K562 (cell line): ENCODE data around the gene DRGX. TPM values are rescaled to one million over a fixed set of nuclear protein-coding genes. Genes with fewer than 3 reads are reported as not detected.

Experiments used
- ATAC-seq: fragments of 200-7000 bp; cut with Tn5 transposase; 3 replicates; pipeline ENCODE4 v1.9.1; 2020; ENCODE audit warnings: moderate library complexity
- BruUV-seq: library from RNA; stranded (reverse); fragments of 400-500 nt; replicated peaks from 2 replicates; lab custom pipeline; 2021; lab: Mats Ljungman, UMichigan
- CTCF ChIA-PET: fragments of 300-600 bp; formaldehyde crosslinking; extraction: SDS; loops from one replicate; lab custom pipeline; 2021; ENCODE audit warnings: low intra/inter-chr PET ratio; lab: Yijun Ruan, JAX
- POLR2A ChIA-PET: fragments of 300-600, 350-650 bp; sonication (Branson Sonifier 250); formaldehyde crosslinking; extraction: SDS; loops from one replicate; lab custom pipeline; 2021; ENCODE audit warnings: antibody characterized with exemption, inconsistent platforms; lab: Yijun Ruan, JAX
- DNase-seq, 4 experiments: peaks; one replicate each; pipeline versions ENCODE4 v3.0.0 to v3.0.0-alpha.2; 2011 to 2018; ENCODE audit warnings: low spot score in 3 of 4, mixed read lengths in 3 of 4; ENCODE audit errors: extremely low read depth in 1 of 4
- FAIRE-seq: peaks from 2 replicates; lab custom pipeline; 2011; peaks lifted over from hg19 to GRCh38; lab: Jason Lieb, UNC
- H2AFZ ChIP-seq: 2 replicates; pipeline ENCODE4 v1.6.0; 2011; ENCODE audit warnings: low read depth, low read length, control low read depth, inconsistent platforms
- H3K27ac ChIP-seq: fragments of 200-600 bp; 3 replicates; pipeline ENCODE4 v1.8.0; 2011; ENCODE audit warnings: low read depth, mild to moderate bottlenecking, control low read depth, inconsistent platforms, low read length, moderate library complexity, mixed read lengths; ENCODE audit errors: extremely low read depth
- H3K27me3 ChIP-seq, 2 experiments: fragments of 300-600 bp in 1 of 2; 2 replicates in 1 of 2; 3 replicates in 1 of 2; pipeline versions ENCODE4 v1.6.0 to v1.8.0; 2011; ENCODE audit warnings: inconsistent platforms in 2 of 2, low read length in 2 of 2, mild to moderate bottlenecking in 1 of 2, mixed read lengths in 1 of 2, moderate library complexity in 1 of 2; ENCODE audit not compliant: control insufficient read depth in 2 of 2, insufficient read depth in 2 of 2
- H3K36me3 ChIP-seq: fragments of 300-600 bp; 3 replicates; pipeline ENCODE4 v1.8.0; 2011; ENCODE audit warnings: mild to moderate bottlenecking, low read length, inconsistent platforms; ENCODE audit not compliant: control insufficient read depth, insufficient read depth
- H3K4me1 ChIP-seq, 2 experiments: fragments of 200-600 bp in 1 of 2; replicated peaks in 1 of 2; 2 replicates in 1 of 2; 3 replicates in 1 of 2; pipeline versions ENCODE4 v1.5.1 to v1.8.0; 2011; ENCODE audit warnings: inconsistent platforms in 2 of 2, low read length in 2 of 2, mild to moderate bottlenecking in 1 of 2, mixed read lengths in 1 of 2, moderate library complexity in 1 of 2; ENCODE audit not compliant: control insufficient read depth in 2 of 2, insufficient read depth in 2 of 2
- H3K4me2 ChIP-seq: 2 replicates; pipeline ENCODE4 v1.6.1; 2011; ENCODE audit warnings: low read length, control low read depth, inconsistent platforms, mixed read lengths; ENCODE audit not compliant: insufficient read depth
- H3K4me3 ChIP-seq: fragments of 200-600 bp; sonication (generic), shearing (Covaris generic); 2 replicates; pipeline ENCODE4 v1.5.1; 2016; ENCODE audit warnings: control low read depth, inconsistent platforms
- H3K79me2 ChIP-seq: fragments of 200-600 bp; 3 replicates; pipeline ENCODE4 v1.8.0; 2011; ENCODE audit warnings: low read length, inconsistent platforms; ENCODE audit not compliant: control insufficient read depth, insufficient read depth
- H3K9ac ChIP-seq, 2 experiments: 2 replicates each; pipeline versions ENCODE4 v1.6.0 to v1.6.1; 2011; ENCODE audit warnings: low read depth in 2 of 2, low read length in 2 of 2, control low read depth in 1 of 2, inconsistent platforms in 1 of 2, mild to moderate bottlenecking in 1 of 2, mixed read lengths in 1 of 2; ENCODE audit not compliant: insufficient read depth in 1 of 2
- H3K9me1 ChIP-seq: one replicate; pipeline ENCODE4 v1.6.0; 2011; ENCODE audit warnings: inconsistent platforms, mild to moderate bottlenecking, low read length, moderate library complexity; ENCODE audit not compliant: control insufficient read depth, insufficient read depth
- H3K9me3 ChIP-seq: replicated peaks from 2 replicates; pipeline ENCODE4 v1.5.1; 2011; ENCODE audit warnings: low read depth, low read length, inconsistent platforms; ENCODE audit not compliant: control insufficient read depth, insufficient read depth
- H4K20me1 ChIP-seq: replicated peaks from 2 replicates; pipeline ENCODE4 v1.6.1; 2011; ENCODE audit warnings: low read length, inconsistent platforms, mixed read lengths; ENCODE audit not compliant: control insufficient read depth, insufficient read depth
- BMI1 ChIP-seq: fragments of 150-350 bp; IDR thresholded peaks from 2 replicates; pipeline ENCODE4 v1.6.1; 2014; ENCODE audit warnings: low read length
- CBX1 ChIP-seq: sonication (generic); IDR thresholded peaks from 2 replicates; pipeline ENCODE4 v1.6.1; 2016; ENCODE audit warnings: antibody characterized with exemption, low read depth, mild to moderate bottlenecking
- DIDO1 ChIP-seq: fragments of 450-650 bp; IDR thresholded peaks from 2 replicates; pipeline ENCODE4 v1.6.1; 2016; ENCODE audit warnings: low read depth, missing biosample characterization, missing genetic modification characterization
- ESRRB ChIP-seq: fragments of 250-450 bp; sonication (Bioruptor Pico); IDR thresholded peaks from 2 replicates; pipeline ENCODE4 v1.5.0; 2020; ENCODE audit warnings: mild to moderate bottlenecking, moderate library complexity, borderline replicate concordance
- HCFC1 ChIP-seq: IDR thresholded peaks from 2 replicates; pipeline ENCODE4 v1.6.1; 2012; ENCODE audit warnings: low read depth, low read length, improper control_type of control experiment
- HMGN3 ChIP-seq: IDR thresholded peaks from 2 replicates; pipeline ENCODE4 v1.6.1; 2011; ENCODE audit warnings: borderline replicate concordance, low read depth, mild to moderate bottlenecking, mixed read lengths, low read length; ENCODE audit not compliant: insufficient read length; ENCODE audit errors: extremely low read depth
- MXI1 ChIP-seq: IDR thresholded peaks from 2 replicates; pipeline ENCODE4 v1.6.1; 2011; ENCODE audit warnings: low read depth, mild to moderate bottlenecking, improper control_type of control experiment, low read length
- NCOR1 ChIP-seq: fragments of 450-650 bp; IDR thresholded peaks from 2 replicates; pipeline ENCODE4 v1.6.1; 2016; ENCODE audit warnings: mild to moderate bottlenecking, moderate library complexity
- RBBP5 ChIP-seq: fragments of 200-600 bp; sonication (generic); IDR thresholded peaks from 2 replicates; pipeline ENCODE4 v1.6.1; 2012; ENCODE audit warnings: borderline replicate concordance, mild to moderate bottlenecking, low read length, control low read depth, inconsistent platforms; ENCODE audit not compliant: insufficient read depth, poor library complexity, severe bottlenecking
- SRSF7 ChIP-seq: fragments of 200-400 bp; formaldehyde crosslinking; optimal IDR thresholded peaks from 2 replicates; pipeline ENCODE3; 2017; ENCODE audit warnings: mild to moderate bottlenecking, low read depth, low read length
- TCF7L2 ChIP-seq: fragments of 150-350 bp; IDR thresholded peaks from 2 replicates; pipeline ENCODE4 v1.6.1; 2016; ENCODE audit warnings: low read depth, mild to moderate bottlenecking, low read length, moderate library complexity
- ZNF175 ChIP-seq: fragments of 200-800 bp; sonication (Bioruptor generic); IDR thresholded peaks from 2 replicates; pipeline ENCODE4 v1.6.1; 2016; ENCODE audit warnings: low read depth, mild to moderate bottlenecking, missing genetic modification characterization, missing compliant biosample characterization
- ZNF717 ChIP-seq: fragments of 250-450 bp; sonication (Bioruptor Pico); IDR thresholded peaks from 2 replicates; pipeline ENCODE4 v1.5.0; 2021
- in situ Hi-C: fragments of 300-500 bp; cut with MboI; formaldehyde crosslinking; loops from 4 replicates; pipeline ENCODE4 v1.15.0; 2018; ENCODE audit warnings: inconsistent platforms, mixed read lengths
- intact Hi-C: fragments of 100-400 bp; cut with micrococcal nuclease; formaldehyde crosslinking; loops from 2 replicates; pipeline ENCODE4 v1.14.2; 2022
- polyA plus RNA-seq, 8 experiments: library from polyadenylated mRNA; depleted of rRNA in 4 of 8; stranded (reverse) in 5 of 8; unstranded in 3 of 8; fragments of >200 nt; fragmentation: Nextera tagmentation in 2 of 8; fragmentation: Illumina TruSeq in 1 of 8; extraction: Ambion mirVana in 2 of 8; extraction: Trizol in 1 of 8; gene quantifications; 2 replicates each; pipeline versions ENCODE4 v1.2.1 to v1.2.3, GENCODE V29; 2011 to 2014; ENCODE audit warnings: inconsistent platforms in 1 of 8, missing spikeins in 1 of 8
- total RNA-seq, 7 experiments: library from RNA; depleted of rRNA in 6 of 7; stranded (reverse); fragments of >200 nt in 6 of 7; fragmentation: Illumina TruSeq in 2 of 7; extraction: Trizol in 2 of 7; gene quantifications; 2 replicates each; pipeline versions ENCODE4 v1.2.1 to v1.2.3, GENCODE V29; 2011 to 2021; ENCODE audit warnings: low replicate concordance in 1 of 7
- TF ChIP-seq, protein P1 (sequence below), 2 experiments: IDR thresholded peaks; 2 replicates each; pipeline ENCODE4 v1.6.1; 2012; ENCODE audit warnings: improper control_type of control experiment in 2 of 2, low read depth in 2 of 2, low read length in 2 of 2, borderline replicate concordance in 1 of 2
- TF ChIP-seq, protein P2 (sequence below): fragments of 450-650 bp; IDR thresholded peaks from 2 replicates; pipeline ENCODE4 v1.6.1; 2016; ENCODE audit warnings: low read depth, mild to moderate bottlenecking, moderate library complexity

The DRGX gene
- total and polyA plus RNA-seq, 9 of the 15 experiments (the other 6 are each of a cell fraction or from before 2014, with no cell fraction given): not detected

DNA sequence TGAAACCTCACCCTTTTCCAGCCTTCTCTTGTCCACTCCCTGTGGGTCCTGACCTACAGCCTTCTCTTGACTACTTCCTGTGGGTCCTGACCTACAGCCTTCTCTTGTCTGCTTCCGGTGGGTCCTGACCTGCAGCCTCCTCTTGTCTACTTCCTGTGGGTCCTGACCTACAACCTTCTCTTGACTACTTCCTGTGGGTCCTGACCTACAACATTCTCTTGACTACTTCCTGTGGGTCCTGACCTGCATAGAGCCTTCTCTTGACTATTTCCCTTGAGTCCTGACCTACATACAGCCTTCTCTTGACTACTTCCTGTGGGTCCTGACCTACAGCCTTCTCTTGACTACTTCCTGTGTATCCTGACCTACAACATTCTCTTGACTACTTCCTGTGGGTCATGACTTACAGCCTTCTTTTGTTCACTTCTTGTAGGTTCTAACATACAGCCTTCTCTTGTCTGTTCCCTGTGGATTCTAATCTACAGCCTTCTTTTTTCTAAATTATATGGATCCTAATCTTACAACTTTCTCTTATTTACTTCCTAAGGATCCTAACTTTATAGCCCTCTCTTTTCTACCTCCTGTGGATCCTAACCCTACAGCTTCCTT is 60.4 kb downstream of the DRGX start (continued):
- TF ChIP-seq RBBP5 (no peak), TCF7L2 (no peak), SRSF7 (no peak)
- TF ChIP-seq, protein P1, sequence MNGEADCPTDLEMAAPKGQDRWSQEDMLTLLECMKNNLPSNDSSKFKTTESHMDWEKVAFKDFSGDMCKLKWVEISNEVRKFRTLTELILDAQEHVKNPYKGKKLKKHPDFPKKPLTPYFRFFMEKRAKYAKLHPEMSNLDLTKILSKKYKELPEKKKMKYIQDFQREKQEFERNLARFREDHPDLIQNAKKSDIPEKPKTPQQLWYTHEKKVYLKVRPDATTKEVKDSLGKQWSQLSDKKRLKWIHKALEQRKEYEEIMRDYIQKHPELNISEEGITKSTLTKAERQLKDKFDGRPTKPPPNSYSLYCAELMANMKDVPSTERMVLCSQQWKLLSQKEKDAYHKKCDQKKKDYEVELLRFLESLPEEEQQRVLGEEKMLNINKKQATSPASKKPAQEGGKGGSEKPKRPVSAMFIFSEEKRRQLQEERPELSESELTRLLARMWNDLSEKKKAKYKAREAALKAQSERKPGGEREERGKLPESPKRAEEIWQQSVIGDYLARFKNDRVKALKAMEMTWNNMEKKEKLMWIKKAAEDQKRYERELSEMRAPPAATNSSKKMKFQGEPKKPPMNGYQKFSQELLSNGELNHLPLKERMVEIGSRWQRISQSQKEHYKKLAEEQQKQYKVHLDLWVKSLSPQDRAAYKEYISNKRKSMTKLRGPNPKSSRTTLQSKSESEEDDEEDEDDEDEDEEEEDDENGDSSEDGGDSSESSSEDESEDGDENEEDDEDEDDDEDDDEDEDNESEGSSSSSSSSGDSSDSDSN (IDR thresholded peaks at IDR 0.05; ENCODE audit: borderline replicate concordance in 1 of 2, low read depth in 2 of 2, low read length in 2 of 2): no peak
- TF ChIP-seq, all 486 proteins: peak for 7

DNA sequence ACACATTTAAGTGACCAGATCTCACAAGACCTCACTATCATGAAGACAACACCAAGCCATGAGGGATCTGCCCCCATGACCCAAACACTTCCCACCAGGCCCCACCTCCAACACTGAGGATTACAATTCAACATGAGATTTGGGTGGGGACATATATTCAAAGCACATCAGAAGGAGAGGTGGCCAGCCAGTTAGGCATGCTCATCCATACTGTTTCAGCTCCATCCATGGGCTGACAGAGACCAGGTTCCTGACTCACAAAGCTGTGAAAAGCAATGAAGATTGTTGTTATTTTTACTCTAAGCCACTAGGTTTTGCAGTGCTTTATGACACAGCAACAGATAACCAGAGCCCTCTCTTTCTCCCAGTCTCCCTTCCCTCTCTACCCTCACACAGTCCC is 60.9 kb downstream of the DRGX start:
- no peaks in the 10 kb centered on the region for H4K20me1 ChIP-seq
- CTCF ChIA-PET: no interaction called here
- BruUV-seq: no TSS peak
- no peak overlapping the region for H3K4me3 ChIP-seq
- in situ Hi-C loops (no loop called here), intact Hi-C loops (no loop called here)
- H3K36me3 ChIP-seq: no peaks in the 10 kb centered on the region
- POLR2A ChIA-PET: no interaction called here
- H3K9me3 ChIP-seq: no peaks in the 10 kb centered on the region
- DNase-seq: no peak
- no peaks in the 10 kb centered on the region for H3K4me1 ChIP-seq
- no peaks in the 10 kb centered on the region for H3K9me1 ChIP-seq
- no peaks in the 10 kb centered on the region for H3K79me2 ChIP-seq
- H2AFZ ChIP-seq: no peak overlapping the region
- no peak overlapping the region for H3K27ac ChIP-seq
- H3K27me3 ChIP-seq: peaks cover 10 to 16% of the 10 kb centered on the region in 2 experiments; a peak in 3 of 5 replicates
- ATAC-seq: no peak
- no peak overlapping the region for H3K9ac ChIP-seq
- no peak overlapping the region for H3K4me2 ChIP-seq
- no peak for FAIRE-seq
- TF ChIP-seq BMI1 (no peak), ZNF717 (CRISPR knock-in tag) (no peak), HCFC1 (no peak), NCOR1 (no peak), MXI1 (no peak), CBX1 (no peak), ESRRB (CRISPR knock-in tag) (no peak), ZNF175 (CRISPR knock-in tag) (no peak), HMGN3 (no peak), DIDO1 (tag) (no peak)
- TF ChIP-seq, protein P1 (IDR thresholded peaks at IDR 0.05; ENCODE audit: borderline replicate concordance in 1 of 2, low read depth in 2 of 2, low read length in 2 of 2): no peak
- TF ChIP-seq, protein P2, sequence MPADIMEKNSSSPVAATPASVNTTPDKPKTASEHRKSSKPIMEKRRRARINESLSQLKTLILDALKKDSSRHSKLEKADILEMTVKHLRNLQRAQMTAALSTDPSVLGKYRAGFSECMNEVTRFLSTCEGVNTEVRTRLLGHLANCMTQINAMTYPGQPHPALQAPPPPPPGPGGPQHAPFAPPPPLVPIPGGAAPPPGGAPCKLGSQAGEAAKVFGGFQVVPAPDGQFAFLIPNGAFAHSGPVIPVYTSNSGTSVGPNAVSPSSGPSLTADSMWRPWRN: no peak
